ENCODE results near the gene LHFPL4.
"Not testable (repeated sequence)": the region's sequence is repeated elsewhere in the genome, so short reads cannot be mapped to it uniquely, and the experiment has no call there.

The LHFPL4 gene
- 0 to 0.39 (median 0) reads per million in 3 experiments for total RNA-seq

- no peak for DNase-seq
These were observed at the start of gene LHFPL4 for GRCh38 chr3:9553021-9553947. Gene LHFPL4 (minus strand): TSS chr3:9553822. CDS start chr3:9552679, 1,143 bp downstream.

- DNase-seq, result no peak
These were observed 49.0 kb upstream of the LHFPL4 start for GRCh38 chr3:9602620-9603019.

GRCh38 chr3:9601006-9601581 lies 47.5 kb upstream of the LHFPL4 start:
- DNase-seq, result not testable (repeated sequence)

GRCh38 chr3:9600597-9600996 lies 47.0 kb upstream of the LHFPL4 start:
- no peak for DNase-seq

- no peak for DNase-seq
These were observed 45.3 kb upstream of the LHFPL4 start for GRCh38 chr3:9598783-9599387.

GRCh38 chr3:9595877-9596276 lies 42.3 kb upstream of the LHFPL4 start:
- no peak for DNase-seq

- not testable (repeated sequence) for DNase-seq
These were observed 38.2 kb upstream of the LHFPL4 start for GRCh38 chr3:9591781-9592180.

GRCh38 chr3:9590282-9590791 lies 36.7 kb upstream of the LHFPL4 start:
- no peak for DNase-seq

GRCh38 chr3:9583792-9584191 lies 30.2 kb upstream of the LHFPL4 start:
- no peak for DNase-seq

GRCh38 chr3:9583371-9583770 lies 29.7 kb upstream of the LHFPL4 start:
- no peak for DNase-seq

GRCh38 chr3:9582332-9582731 lies 28.7 kb upstream of the LHFPL4 start:
- DNase-seq, result no peak

GRCh38 chr3:9581742-9582141 lies 28.1 kb upstream of the LHFPL4 start:
- no peak for DNase-seq

GRCh38 chr3:9569054-9569453 lies 15.4 kb upstream of the LHFPL4 start:
- no peak for DNase-seq

- no peak for DNase-seq
These were observed 11.7 kb upstream of the LHFPL4 start for GRCh38 chr3:9565316-9565715.

- DNase-seq, result no peak
These were observed 10.2 kb upstream of the LHFPL4 start for GRCh38 chr3:9563851-9564250.

- not testable (repeated sequence) for DNase-seq
These were observed 6.4 kb upstream of the LHFPL4 start for GRCh38 chr3:9560056-9560455.

- DNase-seq, result no peak
These were observed 409 bp upstream of the LHFPL4 start for GRCh38 chr3:9553948-9554513.

- DNase-seq, result peak; percentile 8
These were observed 1.2 kb downstream of the LHFPL4 start for GRCh38 chr3:9552252-9552999.

- DNase-seq, result no peak
These were observed 2.6 kb downstream of the LHFPL4 start for GRCh38 chr3:9550999-9551398.

GRCh38 chr3:9549600-9549999 lies 4.0 kb downstream of the LHFPL4 start:
- no peak for DNase-seq

GRCh38 chr3:9548991-9549390 lies 4.6 kb downstream of the LHFPL4 start:
- no peak for DNase-seq

- no peak for DNase-seq
These were observed 11.4 kb downstream of the LHFPL4 start for GRCh38 chr3:9542182-9542581.

Data from central memory CD4-positive, alpha-beta T cell (primary cell).